Lung (tissue), 12 donors: ENCODE measurements around the gene CD37. TPM values are rescaled to one million over a fixed set of nuclear protein-coding genes. Genes with fewer than 3 reads are reported as not detected.

Experiments used
- ATAC-seq: fragments of 200-7000 bp; cut with Tn5 transposase; one replicate; pipeline ENCODE4 v1.9.1; 2020; ENCODE audit warnings: moderate number of reproducible peaks; ENCODE audit not compliant: insufficient read depth, low FRiP score
- DNase-seq, 3 donors: peaks; one replicate each; pipeline ENCODE4 v3.0.0-alpha.2; 2013 to 2017
- H3K27ac ChIP-seq, 2 donors: one replicate each; pipeline ENCODE4 v1.5.1; 2013; ENCODE audit warnings: mild to moderate bottlenecking in 2 of 2, moderate library complexity in 2 of 2, control low read depth in 1 of 2, inconsistent platforms in 1 of 2, low read depth in 1 of 2, low read length in 1 of 2
- H3K27me3 ChIP-seq, 3 donors: one replicate each; pipeline ENCODE4 v1.5.1; 2013; ENCODE audit warnings: low read length in 2 of 3; ENCODE audit not compliant: control insufficient read depth in 3 of 3, insufficient read depth in 3 of 3
- H3K36me3 ChIP-seq, 4 donors: one replicate each; pipeline ENCODE4 v1.5.1; 2013; ENCODE audit warnings: low read length in 4 of 4, mild to moderate bottlenecking in 1 of 4, moderate library complexity in 1 of 4; ENCODE audit not compliant: control insufficient read depth in 4 of 4, insufficient read depth in 4 of 4
- H3K4me1 ChIP-seq, 5 donors: one replicate each; pipeline ENCODE4 v1.5.1; 2013; ENCODE audit warnings: low read length in 5 of 5, mild to moderate bottlenecking in 2 of 5, moderate library complexity in 1 of 5; ENCODE audit not compliant: control insufficient read depth in 5 of 5, insufficient read depth in 5 of 5
- H3K4me3 ChIP-seq: one replicate; pipeline ENCODE4 v1.5.1; 2013; ENCODE audit warnings: mild to moderate bottlenecking, control low read depth, moderate library complexity
- H3K9ac ChIP-seq, 2 donors: one replicate each; pipeline ENCODE4 v1.5.1; 2013; ENCODE audit warnings: low read length in 2 of 2, control low read depth in 1 of 2; ENCODE audit not compliant: insufficient read depth in 1 of 2
- H3K9me3 ChIP-seq, 4 donors: one replicate each; pipeline ENCODE4 v1.5.1; 2013; ENCODE audit warnings: low read length in 3 of 4, mild to moderate bottlenecking in 1 of 4, moderate library complexity in 1 of 4; ENCODE audit not compliant: control insufficient read depth in 4 of 4, insufficient read depth in 3 of 4
- CTCF ChIP-seq: IDR thresholded peaks from 2 replicates; pipeline ENCODE4 v1.5.1; 2012; ENCODE audit warnings: mild to moderate bottlenecking; ENCODE audit errors: control extremely low read depth, extremely low read depth
- WGBS, 2 donors: extraction: QIAGEN DNeasy Blood & Tissue Kit; methylation state at CpG; one replicate each; pipeline ENCODE4 v1.1.7; 2013; 5-methylcytosine and 5-hydroxymethylcytosine counted together
- polyA plus RNA-seq, 2 donors: library from polyadenylated mRNA; stranded (reverse); fragments of 200-250 nt; gene quantifications; one replicate each; pipeline ENCODE4 v1.2.1, GENCODE V29; 2013
- total RNA-seq, 2 donors: library from RNA; depleted of rRNA in 1 of 2; stranded (reverse); fragments of >200 nt in 1 of 2; gene quantifications; one replicate each; pipeline ENCODE4 v1.2.1, GENCODE V29; 2014 to 2021
- donor health status: control.
- donor health status: control.
- donor health status: Bipolar disorder and iron deficiency.
- donor health status: healthy.
- donor health status: DM: yes; HTN: yes; CAD: no.

The CD37 gene
- total and polyA plus RNA-seq, 4 donors, result 33.9 to 154 (median 51.2) TPM

GRCh38 chr19:49315111-49315510 lies 20.1 kb upstream of the CD37 start:
- DNase-seq, result no peak
- Histone ChIP-seq H3K27ac (no peak overlapping the region), H3K9me3 (peaks cover 0 to 3% (median 2%) of the 10 kb centered on the region in 4 donors), H3K27me3 (no peaks in the 10 kb centered on the region), H3K36me3 (peaks cover 0 to 9% (median 3%) of the 10 kb centered on the region in 4 donors), H3K4me1 (no peaks in the 10 kb centered on the region), H3K4me3 (no peak overlapping the region), H3K9ac (no peak overlapping the region)
- no peak for TF ChIP-seq CTCF
- no peak for ATAC-seq
- 91 to 96% methylated on average over 1 of the region's 1 CpG for WGBS, 2 donors

GRCh38 chr19:49316284-49316683 lies 18.9 kb upstream of the CD37 start:
- Histone ChIP-seq H3K4me1 (no peaks in the 10 kb centered on the region), H3K9ac (no peak overlapping the region), H3K27ac (no peak overlapping the region), H3K27me3 (no peaks in the 10 kb centered on the region), H3K9me3 (peaks cover 0 to 3% (median 2%) of the 10 kb centered on the region in 4 donors), H3K4me3 (no peak overlapping the region), H3K36me3 (no peaks in the 10 kb centered on the region)
- no peak for TF ChIP-seq CTCF
- ATAC-seq (no peak), DNase-seq (no peak)

- no peak for TF ChIP-seq CTCF
- Histone ChIP-seq H3K4me3 (no peak overlapping the region), H3K36me3 (no peaks in the 10 kb centered on the region), H3K27ac (no peak overlapping the region), H3K9ac (no peak overlapping the region), H3K9me3 (peaks cover 0 to 6% (median 2%) of the 10 kb centered on the region in 4 donors), H3K27me3 (no peaks in the 10 kb centered on the region), H3K4me1 (no peaks in the 10 kb centered on the region)
- DNase-seq (no peak), ATAC-seq (no peak)
Measured at GRCh38 chr19:49318296-49318695, 16.9 kb upstream of the CD37 start.
